GM21515 (cell line): Measurements from ENCODE around the gene GMPPA.

ENCODE experiments used
- ATAC-seq: cut with Tn5 transposase; IDR thresholded peaks from one replicate; pipeline ENCODE4 v1.9.1; 2021; ENCODE audit not compliant: unreplicated experiment

GMPPA gene

GRCh38 chr2:219498280-219499057 is at the start of gene GMPPA:
Gene GMPPA (plus strand): TSS chr2:219498891. CDS start chr2:219499976, 1,085 bp downstream.
- ATAC-seq, result peak; percentile 96

GRCh38 chr2:219449609-219450008 is 49.1 kb upstream of the GMPPA start:
- no peak for ATAC-seq

- no peak for ATAC-seq
These were observed 46.9 kb upstream of the GMPPA start for GRCh38 chr2:219451661-219452360.

- no peak for ATAC-seq
These were observed 46.1 kb upstream of the GMPPA start for GRCh38 chr2:219452361-219453317.

- ATAC-seq, result no peak
These were observed 44.8 kb upstream of the GMPPA start for GRCh38 chr2:219453671-219454590.

- ATAC-seq, result no peak
These were observed 43.1 kb upstream of the GMPPA start for GRCh38 chr2:219455581-219455980.

- no peak for ATAC-seq
These were observed 40.8 kb upstream of the GMPPA start for GRCh38 chr2:219457784-219458369.

GRCh38 chr2:219458996-219459395 is 39.7 kb upstream of the GMPPA start:
- no peak for ATAC-seq

- peak; percentile 68 for ATAC-seq
These were observed 39.0 kb upstream of the GMPPA start for GRCh38 chr2:219459460-219460311.

GRCh38 chr2:219460424-219460926 is 38.2 kb upstream of the GMPPA start:
- no peak for ATAC-seq

GRCh38 chr2:219461047-219461514 is 37.6 kb upstream of the GMPPA start:
- ATAC-seq, result no peak

- no peak for ATAC-seq
These were observed 37.0 kb upstream of the GMPPA start for GRCh38 chr2:219461669-219462068.

GRCh38 chr2:219462349-219462748 is 36.3 kb upstream of the GMPPA start:
- ATAC-seq, result no peak

- no peak for ATAC-seq
These were observed 34.2 kb upstream of the GMPPA start for GRCh38 chr2:219464286-219465032.

- no peak for ATAC-seq
These were observed 32.8 kb upstream of the GMPPA start for GRCh38 chr2:219465659-219466561.

GRCh38 chr2:219466816-219467735 is 31.6 kb upstream of the GMPPA start:
- no peak for ATAC-seq
